ENCODE data around the gene FAM204A.

Gene FAM204A

DNA sequence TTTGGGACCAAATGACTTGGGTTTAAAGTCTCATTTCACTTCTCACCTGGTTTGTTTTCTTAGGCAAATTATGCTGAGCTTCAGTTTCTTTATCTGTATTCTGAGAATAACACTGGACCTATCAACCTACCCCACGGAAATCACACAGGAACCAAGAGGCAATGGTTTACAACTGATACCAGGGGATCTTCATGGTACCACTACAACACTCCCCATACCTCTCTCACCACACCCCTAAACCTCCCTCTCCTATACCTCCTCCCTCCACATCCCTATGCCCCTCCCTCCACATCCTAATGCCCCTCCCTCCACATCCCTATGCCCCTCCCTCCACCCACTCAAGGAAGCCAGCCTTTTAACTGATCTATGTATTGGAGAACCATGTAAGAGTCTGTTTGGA is 9.9 kb downstream of the FAM204A start:
- no peak for DNase-seq (ENCODE audit: low read depth)

DNA sequence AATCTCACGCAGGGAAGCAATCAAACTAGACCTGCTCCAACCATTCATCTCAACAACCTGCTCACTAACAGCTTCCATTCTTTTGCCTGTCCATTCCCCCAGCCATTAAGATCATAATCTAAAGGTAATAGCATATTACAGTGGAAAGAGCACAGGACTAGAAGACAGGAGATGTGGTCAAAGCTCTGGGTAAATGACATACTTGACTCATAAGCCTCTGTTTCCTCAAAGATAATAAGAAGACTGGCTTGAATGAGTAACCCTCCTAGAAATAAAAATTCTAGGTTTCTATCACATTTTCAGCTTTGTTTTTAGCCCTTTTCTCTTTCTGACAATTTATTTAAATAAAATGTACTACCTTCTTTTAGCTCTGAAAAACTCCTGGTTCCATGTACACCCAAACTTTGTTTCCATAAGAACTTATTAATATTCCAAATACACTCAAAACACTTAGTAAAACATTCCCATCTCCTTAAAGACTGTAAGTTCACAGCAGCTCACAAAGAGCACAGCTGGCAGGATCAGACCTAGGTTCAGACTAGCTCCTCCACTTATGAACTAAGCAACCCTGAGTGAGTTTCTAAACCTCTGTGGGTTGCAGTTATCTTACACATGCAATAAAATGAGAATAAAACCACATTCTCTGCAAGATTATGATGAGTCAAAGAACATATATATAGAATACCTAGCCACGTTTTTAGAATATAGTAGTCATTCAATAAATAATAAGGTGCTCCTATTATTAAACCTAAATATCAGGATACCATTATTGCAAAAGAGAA is 11.6 kb downstream of the FAM204A start:
- DNase-seq (ENCODE audit: low read depth): no peak

DNA sequence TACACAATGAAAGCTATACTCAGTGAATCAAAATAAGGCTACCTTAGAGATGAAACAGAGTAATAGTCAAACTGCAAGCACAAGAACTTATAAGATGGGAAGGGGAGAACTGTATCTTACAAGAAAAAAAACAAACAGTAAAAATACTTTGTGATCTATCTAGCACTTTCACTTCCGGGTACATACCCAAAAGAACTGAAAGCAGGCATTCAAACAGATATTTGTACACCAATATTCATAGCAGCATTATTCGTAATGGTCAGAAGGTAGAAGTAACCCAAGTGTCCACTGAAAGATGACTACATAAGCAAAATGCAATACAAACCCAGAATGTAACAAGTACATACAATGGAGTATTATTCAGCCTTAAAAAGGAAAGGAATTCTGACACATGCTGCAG is 18.0 kb downstream of the FAM204A start:
- no peak for DNase-seq (ENCODE audit: low read depth)

DNA sequence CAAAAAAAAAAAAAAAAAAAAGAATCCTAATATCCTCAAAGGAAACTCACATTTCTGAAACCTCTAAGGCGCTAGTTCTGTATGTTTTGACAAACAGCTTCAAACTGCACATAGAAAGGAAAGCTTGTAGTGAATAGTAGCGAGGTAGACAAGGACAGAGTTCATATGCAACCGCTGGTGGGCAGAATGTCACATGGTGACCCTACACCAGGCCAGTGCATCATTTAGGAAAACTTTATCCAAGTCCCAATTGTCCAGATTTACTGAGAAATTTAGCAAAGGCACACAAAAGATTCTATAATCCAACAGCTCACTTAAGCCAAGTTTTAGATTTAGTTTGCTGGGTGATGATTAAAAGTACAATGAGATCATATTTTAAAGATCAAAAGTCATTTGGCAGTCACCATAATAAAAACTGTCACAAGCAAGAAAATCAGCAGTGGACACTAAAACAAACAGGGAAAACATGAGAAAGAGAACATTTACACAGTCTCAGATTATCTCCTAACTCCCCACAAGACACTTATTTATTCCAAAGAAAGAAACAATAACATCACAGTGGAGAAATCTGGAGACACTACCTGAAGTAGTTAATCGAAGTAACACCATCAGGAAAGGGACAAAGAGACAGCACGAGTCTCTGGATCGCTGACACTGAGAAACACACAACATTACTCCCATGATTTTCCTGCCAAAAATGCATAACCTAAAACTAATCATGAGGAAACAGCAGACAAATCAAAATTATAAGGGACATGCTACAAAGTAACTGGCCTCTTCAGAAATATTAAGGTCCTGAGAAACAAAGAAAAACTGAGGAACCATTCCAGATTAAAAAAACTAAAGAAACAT is 20.2 kb downstream of the FAM204A start:
- no peak for DNase-seq (ENCODE audit: low read depth)

DNA sequence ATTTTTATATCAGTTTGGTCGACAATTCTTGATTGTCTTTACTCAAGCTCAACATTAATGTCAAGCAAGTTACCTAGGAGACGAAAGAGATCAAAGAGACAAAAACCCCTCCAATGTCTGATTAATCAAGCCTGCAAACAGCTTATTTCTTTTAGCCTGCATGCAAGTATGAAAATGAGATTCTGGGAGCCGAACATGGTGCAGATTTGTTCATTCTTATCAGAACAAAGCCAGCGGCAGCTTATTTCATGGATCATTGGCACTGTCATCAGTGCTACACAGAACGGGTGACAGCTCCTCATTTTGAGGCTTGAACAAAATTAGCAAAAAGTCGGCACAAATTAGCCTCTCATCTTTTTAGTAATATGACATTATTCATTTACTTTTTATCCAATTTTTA is 26.5 kb downstream of the FAM204A start:
- DNase-seq (ENCODE audit: low read depth): no peak

DNA sequence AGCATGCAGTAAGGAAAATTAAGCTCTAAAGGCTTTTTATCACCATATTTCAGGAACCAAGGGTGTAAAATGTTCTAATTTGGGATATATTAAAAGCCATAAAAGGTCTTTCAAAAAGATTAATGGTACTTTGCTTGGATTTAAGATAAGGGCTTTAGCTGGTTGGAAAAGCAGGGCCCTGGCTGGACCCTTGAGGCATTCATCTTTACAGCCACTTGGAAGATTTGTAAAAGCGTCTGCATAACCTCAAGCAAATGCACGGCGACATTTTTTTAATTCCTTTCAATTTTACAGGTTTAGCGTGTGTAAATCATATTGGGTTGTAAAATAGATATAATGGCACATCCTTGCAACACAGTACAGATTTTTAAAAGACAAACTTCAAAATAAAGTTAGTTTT is 27.2 kb downstream of the FAM204A start:
- DNase-seq (ENCODE audit: low read depth): no peak

DNA sequence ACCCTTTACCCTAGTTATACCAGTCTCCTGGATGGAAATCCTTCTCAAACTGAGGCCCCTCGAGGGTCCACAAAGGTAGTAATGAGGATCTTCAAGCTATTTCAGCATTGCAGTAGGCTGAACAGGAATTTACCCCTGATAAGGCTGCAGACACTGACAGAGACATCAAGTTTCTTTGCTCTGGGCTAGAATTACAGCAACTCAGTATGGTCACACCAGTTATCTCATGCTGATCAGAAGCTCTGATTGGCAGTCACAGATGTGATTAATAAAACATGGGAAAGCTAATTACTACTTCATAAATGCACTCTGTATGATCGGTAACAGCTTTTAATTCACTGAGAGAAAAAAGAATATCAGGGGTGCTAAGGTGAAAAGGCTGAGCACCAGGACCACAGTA is 30.6 kb downstream of the FAM204A start:
- no peak for DNase-seq (ENCODE audit: low read depth)

DNA sequence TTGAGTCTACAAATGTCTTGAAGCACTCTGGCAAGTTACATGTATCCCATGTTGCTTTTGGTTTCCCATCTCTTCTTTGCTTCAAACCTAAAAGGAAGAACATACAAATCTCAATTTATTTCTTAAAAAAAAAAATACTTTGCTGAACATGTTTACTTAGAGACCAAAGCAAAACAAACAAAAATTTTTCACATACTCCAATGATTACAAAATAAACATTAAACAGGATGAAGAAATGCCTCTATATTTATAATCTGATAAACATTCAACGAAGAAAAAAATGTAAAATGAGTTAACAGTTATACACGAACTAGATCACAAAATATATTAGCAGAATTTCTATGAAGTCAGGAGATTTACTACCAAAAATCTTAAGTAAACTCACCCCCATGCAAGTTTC is 31.3 kb downstream of the FAM204A start:
- DNase-seq (ENCODE audit: low read depth): no peak

DNA sequence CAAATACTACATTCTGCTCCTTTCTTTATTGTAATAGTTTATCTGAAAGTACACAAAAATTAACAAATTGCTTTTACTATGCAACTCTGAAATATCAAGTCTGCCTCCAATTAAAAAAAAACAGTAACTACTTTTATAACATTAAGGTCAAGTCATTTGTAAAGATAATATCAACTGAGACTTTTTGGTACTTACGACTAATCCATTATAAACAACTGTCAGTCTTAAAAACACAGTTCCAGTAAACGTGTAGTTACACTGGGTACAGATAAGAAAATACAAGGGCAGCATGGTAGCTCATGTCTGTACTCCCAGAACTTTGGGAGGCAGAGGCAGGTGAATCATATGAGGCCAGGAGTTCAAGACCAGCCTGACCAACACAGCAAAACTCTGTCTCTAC is 32.2 kb downstream of the FAM204A start:
- DNase-seq (ENCODE audit: low read depth): no peak

DNA sequence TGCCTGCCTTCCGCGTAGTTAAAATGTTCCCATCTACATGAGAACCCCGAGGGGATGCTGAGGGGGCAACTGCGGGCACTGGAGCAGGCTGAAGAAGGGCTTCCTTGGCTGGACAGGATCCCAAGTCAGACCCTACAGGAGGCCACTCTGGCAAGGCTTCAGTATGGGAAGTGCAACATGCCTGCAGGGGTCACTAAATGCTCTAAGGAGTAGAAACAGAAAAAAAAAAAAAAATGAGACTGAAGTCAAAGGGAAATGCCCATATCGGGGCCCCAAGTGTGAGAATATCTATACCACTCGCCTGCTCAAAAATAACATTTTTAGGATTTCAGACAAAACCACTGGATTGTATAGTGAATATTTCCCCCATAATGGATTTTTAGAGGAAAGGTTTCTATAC is 33.5 kb downstream of the FAM204A start:
- no peak for DNase-seq (ENCODE audit: low read depth)

DNA sequence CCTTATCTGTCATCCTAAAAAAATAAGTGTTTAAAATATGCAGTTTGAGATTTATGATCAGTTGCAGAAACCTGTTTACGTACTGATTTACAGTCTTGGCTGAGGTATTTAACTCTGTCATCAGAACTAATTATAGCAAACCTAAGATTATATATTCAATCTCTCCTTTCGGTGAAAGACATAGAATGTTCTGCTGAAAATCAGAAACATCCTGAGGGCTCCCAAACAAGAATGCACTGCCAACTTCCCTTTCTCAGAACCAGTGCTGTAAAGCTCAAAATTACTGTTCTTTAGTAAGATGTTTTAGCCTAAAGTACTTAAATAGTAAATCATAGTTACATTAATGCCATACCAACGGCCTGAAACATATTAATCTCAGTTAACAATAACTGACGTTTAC is 34.3 kb downstream of the FAM204A start:
- no peak for DNase-seq (ENCODE audit: low read depth)

DNA sequence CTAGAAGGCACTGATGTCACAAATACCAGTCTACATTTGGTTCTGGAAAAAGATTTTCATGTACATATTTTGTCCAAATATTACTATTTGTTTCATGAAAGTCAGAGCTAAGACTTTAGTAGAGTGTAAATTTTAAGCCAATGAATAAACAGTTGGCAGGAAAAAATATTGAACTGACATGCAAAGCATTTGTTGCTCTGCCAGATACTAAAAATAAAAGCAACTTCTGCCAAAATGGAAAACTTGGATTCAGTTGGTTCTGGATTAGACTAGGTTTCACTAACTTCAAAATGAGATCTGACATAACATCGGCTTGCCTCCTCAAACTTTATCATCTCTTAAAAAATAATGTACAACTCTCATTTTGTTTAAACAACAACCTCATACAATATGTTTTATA is 34.9 kb downstream of the FAM204A start:
- no peak for DNase-seq (ENCODE audit: low read depth)

DNA sequence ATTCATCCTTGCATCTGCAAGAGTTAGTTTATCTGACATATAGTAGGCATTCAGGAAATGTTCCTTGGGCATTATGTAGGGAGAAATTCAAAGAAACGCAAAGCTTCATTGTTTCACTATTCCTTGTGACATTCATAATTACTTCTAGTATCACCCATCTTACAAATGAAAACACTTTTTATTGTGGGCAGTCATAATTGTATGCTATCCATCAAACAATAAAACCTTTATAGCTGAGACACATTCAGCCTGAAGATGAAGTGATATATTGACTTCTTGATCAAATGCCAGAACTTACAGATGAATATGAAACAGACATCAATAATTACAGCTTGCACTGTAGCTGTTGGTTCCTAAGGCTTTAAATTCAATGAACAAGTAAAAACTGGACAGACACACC is 36.4 kb downstream of the FAM204A start:
- DNase-seq (ENCODE audit: low read depth): no peak

DNA sequence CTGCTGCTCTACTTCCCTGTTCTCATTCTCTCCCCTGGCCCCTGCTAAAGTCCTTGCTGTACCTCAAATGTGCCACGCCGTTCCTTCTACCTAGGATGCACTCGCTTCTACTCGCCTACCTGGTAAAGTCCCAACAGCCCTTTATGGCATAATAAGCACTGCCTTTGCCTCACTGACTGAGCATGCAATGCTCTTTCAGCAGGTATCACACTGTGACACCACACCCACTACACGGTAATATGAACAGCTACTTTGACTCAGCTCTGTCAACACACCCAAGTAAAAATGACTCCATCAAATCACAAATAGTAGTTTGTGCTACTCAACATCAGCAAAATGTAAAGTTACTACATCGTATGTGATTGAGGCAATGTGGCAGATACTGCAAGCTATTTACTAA is 37.6 kb downstream of the FAM204A start:
- DNase-seq (ENCODE audit: low read depth): no peak

DNA sequence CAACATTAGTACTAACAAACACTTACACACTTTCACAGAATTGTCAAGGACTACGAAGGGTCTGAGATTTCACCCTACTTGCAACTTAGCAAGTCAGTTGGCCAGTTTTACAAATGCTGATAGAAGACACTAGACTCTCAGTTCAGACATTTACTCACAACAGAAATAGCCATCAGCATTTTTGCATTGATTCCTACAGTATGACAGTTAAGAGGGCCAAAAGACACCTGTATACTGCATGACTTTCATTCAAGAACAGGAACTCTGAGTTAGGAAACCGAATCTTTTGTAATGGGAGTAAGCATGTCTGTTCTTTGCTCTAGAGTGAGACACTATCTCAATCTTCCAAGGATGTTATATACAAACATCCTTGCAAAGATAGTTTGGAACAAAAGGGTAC is 40.9 kb downstream of the FAM204A start:
- DNase-seq (ENCODE audit: low read depth): no peak

DNA sequence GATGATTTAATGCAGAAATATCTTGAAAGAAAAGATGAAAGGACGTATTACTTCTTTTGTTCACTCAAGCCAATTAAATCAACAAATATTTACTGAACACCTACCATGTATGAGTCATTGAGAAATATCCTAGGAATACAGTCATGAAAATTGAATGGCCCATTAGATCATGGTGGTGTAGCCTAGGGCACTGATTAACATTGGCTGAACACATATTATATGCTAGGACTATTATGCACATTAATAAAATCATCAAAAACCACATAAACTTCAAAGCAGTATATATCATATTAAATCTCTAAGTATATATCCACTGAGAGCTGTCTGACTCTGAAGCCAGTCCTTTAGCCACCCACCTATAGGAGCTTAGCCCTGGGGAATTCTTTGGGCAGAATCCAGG is 41.8 kb downstream of the FAM204A start:
- DNase-seq (ENCODE audit: low read depth): no peak

DNA sequence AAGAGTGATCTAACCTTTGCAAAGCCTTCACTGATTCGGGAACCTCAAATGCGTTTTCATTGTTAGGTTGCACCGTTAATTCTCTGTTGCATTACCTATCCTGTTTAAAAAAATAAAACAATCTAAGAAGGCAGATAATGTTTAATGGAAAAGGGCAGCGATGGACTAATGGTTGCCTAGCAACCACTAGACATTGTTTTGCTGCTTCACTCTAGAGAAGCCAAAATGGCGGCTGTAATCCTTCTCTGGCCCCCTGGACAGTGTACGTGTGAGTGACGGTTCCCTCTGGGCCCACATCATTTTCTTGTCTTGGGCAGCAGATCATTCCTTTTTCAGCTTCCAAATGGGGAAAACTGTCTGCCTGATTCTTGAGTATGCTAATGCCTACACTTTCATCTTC is 43.3 kb downstream of the FAM204A start:
- DNase-seq (ENCODE audit: low read depth): no peak

DNA sequence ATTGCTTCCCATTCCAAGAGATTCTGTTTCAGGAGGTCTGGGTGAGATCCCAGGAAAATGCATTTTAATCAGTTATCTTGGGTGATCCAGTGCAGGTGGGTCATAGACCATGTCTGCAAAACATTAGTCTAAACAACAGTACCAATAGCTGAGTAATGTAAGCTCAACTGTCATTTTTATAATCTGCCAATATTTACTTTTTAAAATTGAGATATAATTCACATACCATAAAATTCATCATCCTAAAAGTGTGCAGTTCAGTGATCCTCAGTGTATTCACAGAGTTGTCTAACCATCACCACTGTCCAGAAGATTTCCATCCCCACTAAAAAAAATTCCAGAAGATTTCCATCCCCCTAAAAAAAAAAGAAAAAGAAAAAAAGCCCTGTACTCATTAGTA is 51.0 kb downstream of the FAM204A start:
- no peak for DNase-seq (ENCODE audit: low read depth)

DNA sequence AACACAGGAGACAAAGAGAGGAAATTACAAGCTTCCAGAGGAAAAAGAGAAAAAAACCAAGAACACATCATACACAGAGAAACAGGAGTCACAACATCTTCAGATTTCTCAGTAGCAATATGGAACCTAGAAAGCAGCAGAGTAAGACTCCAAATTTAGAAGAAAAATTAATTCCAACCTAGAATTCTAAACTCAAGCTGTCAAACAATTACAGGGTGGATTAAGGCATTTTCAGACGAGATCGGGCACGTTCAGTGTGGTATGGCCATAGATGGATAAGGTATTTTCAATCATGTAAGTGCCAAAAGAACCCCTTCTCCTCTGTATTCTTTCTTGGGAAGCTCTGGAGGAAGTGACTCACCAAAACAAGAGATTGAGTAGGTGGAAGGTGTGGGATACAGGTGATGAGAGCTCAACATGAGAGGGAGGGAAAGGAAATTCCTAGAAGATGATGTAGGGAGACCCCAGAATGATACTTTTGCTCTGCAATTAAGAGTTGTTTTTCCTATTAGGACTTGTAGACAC is 51.6 kb downstream of the FAM204A start:
- DNase-seq (ENCODE audit: low read depth): no peak

DNA sequence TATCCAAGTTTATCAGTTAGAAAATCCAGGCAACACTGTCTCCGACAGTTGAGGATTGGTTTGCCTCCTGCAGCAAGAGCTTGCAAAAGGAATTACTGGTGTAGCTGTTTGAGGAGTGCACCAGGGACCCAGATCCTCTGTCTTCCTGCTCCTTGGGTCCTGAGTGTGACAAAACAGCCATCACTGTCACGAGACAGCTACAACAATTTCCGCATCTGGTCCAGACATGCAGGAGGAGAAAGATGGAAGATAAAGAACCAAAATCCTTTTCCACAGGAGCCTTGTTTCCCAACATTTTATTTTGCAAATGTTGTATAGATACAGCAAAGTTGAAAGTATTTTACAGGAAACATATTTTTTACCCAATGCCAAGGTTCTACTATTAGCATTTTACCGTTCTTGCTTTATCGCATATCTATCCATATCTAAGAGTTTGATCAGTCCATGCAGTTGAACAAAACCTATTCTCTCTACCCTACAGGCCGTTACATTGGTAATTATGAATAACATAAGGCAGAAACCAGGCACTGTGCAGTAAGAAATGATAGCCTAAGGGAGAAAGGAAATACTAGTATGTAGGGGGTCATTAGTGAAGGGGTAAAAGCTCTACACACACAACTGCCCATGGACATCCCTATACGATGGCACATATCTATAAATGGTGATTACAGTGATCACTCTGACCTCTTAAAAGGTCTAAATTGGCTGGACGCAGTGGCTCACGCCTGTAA is 54.9 kb downstream of the FAM204A start:
- no peak for DNase-seq (ENCODE audit: low read depth)

DNA sequence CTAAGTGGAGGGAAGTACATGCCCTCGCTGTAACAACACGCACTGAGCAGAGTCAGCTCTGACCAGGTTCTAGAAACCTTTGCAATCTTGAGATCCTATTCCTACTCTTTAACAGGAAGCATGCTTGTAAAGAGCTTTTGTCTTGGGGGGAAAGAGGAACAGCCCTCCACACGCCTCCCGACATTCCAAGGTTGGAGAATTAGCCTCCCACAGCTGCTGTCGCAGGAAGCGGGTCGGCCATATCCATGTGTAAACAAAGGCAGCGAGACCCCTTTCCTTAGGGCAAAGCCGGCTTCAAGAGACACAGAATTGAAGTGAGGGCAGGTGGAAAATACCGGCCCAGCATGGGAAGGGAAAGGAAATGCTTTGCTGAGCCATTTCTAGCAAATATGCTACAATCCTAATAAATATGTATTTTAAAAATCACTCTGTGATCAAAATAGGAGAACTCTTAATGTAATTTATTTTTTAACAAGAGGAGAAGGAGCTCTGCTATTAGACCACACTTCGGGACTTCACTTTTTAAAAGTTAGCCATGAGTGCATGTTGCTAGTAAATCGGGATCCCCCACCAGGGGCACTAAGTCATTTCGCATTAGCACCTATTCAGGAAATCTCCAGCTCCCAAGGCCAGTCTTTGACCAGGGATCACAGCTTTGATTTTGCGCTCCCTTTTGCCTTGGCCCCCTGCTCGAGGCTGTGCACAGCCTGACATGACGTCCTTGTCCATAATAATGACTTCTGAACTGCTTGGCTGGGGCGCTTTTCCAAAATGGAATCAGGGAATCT is 55.9 kb downstream of the FAM204A start:
- DNase-seq (ENCODE audit: low read depth): no peak

DNA sequence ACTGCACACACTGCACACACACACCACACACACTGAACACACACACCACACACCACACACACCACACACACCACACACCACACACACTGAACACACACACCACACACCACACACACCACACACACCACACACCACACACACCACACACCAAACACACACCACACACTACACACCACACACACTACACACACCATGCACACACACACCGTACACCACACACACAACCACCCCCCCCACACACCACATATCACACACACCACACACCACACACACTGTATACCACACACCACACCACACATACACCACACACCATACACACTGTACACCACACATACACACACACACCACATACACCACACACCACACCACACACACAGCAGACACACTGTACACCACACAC is 59.5 kb downstream of the FAM204A start:
- DNase-seq (ENCODE audit: low read depth): no peak
